HCT116 (cell line): ENCODE results near the gene PRKAG1. TPM values are rescaled to one million over a fixed set of nuclear protein-coding genes. Genes with fewer than 3 reads are reported as not detected.

Experiments
- ATAC-seq: fragments of 200-7000 bp; cut with Tn5 transposase; 2 replicates; pipeline ENCODE4 v1.9.1; 2020; ENCODE audit warnings: mild to moderate bottlenecking, moderate library complexity
- BruUV-seq: library from RNA; stranded (reverse); fragments of 400-500 nt; replicated peaks from 2 replicates; lab custom pipeline; 2021; lab: Mats Ljungman, UMichigan
- CTCF ChIA-PET: fragments of 300-600 bp; sonication (Branson Sonifier 250); formaldehyde crosslinking; loops from one replicate; lab custom pipeline; 2021; ENCODE audit warnings: antibody characterized with exemption; lab: Charles Lee
- POLR2A ChIA-PET: fragments of 300-600, 350-600 bp; sonication (Branson Sonifier 250); formaldehyde crosslinking; loops from one replicate; lab custom pipeline; 2021; ENCODE audit warnings: antibody characterized with exemption; lab: Charles Lee
- RAD21 ChIA-PET, 2 experiments: fragments of 300-600 bp; sonication (Branson Sonifier 250); formaldehyde crosslinking; loops; one replicate each; lab custom pipeline; 2023; ENCODE audit warnings: low total read pairs in 2 of 2; ENCODE audit not compliant: uncharacterized antibody in 2 of 2, unreplicated experiment in 2 of 2, low non-redundant PET in 1 of 2; lab: Charles Lee
- DNase-seq: peaks from one replicate; pipeline ENCODE4 v3.0.0-alpha.2; 2010; ENCODE audit warnings: low read depth, low spot score
- H2AFZ ChIP-seq: fragments of 200-600 bp; shearing (Covaris generic), sonication (generic); 2 replicates; pipeline ENCODE4 v1.6.1; 2017; ENCODE audit warnings: low read depth, mixed run types, mixed read lengths, antibody characterized with exemption, low read length; ENCODE audit not compliant: poor library complexity, severe bottlenecking
- H3K27ac ChIP-seq: 2 replicates; pipeline ENCODE4 v1.5.1; 2012; ENCODE audit warnings: low read depth, low read length
- H3K27me3 ChIP-seq: fragments of 200-600 bp; sonication (generic); 2 replicates; pipeline ENCODE4 v1.6.1; 2016; ENCODE audit warnings: mixed run types, low read length, mixed read lengths; ENCODE audit not compliant: insufficient read depth
- H3K36me3 ChIP-seq, 2 experiments: fragments of 200-500 bp in 1 of 2; fragments of 200-600 bp in 1 of 2; sonication (Bioruptor generic) in 1 of 2; sonication (generic) in 1 of 2; 2 replicates each; pipeline versions ENCODE4 v1.5.1 to v1.6.1; 2014 to 2016; ENCODE audit warnings: low read length in 2 of 2, inconsistent platforms in 1 of 2, mixed read lengths in 1 of 2, mixed run types in 1 of 2; ENCODE audit not compliant: insufficient read depth in 2 of 2, control insufficient read depth in 1 of 2
- H3K4me1 ChIP-seq, 2 experiments: fragments of 200-600 bp in 1 of 2; sonication (generic) in 1 of 2; 2 replicates each; pipeline versions ENCODE4 v1.5.1 to v1.6.1; 2012 to 2017; ENCODE audit warnings: low read length in 2 of 2, inconsistent platforms in 1 of 2, mild to moderate bottlenecking in 1 of 2, mixed read lengths in 1 of 2, mixed run types in 1 of 2, moderate library complexity in 1 of 2; ENCODE audit not compliant: insufficient read depth in 2 of 2, control insufficient read depth in 1 of 2
- H3K4me2 ChIP-seq: fragments of 200-600 bp; sonication (generic); 2 replicates; pipeline ENCODE4 v1.6.1; 2017; ENCODE audit warnings: mixed run types, low read length, mixed read lengths
- H3K4me3 ChIP-seq, 2 experiments: fragments of 200-600 bp in 1 of 2; sonication (generic) in 1 of 2; replicated peaks in 1 of 2; 2 replicates each; pipeline ENCODE4 v1.5.1; 2011 to 2016; ENCODE audit warnings: low read length in 2 of 2, control low read depth in 1 of 2, low read depth in 1 of 2, mild to moderate bottlenecking in 1 of 2, mixed read lengths in 1 of 2, mixed run types in 1 of 2
- H3K79me2 ChIP-seq: fragments of 200-600 bp; sonication (generic); 2 replicates; pipeline ENCODE4 v1.6.1; 2017; ENCODE audit warnings: mild to moderate bottlenecking, mixed run types, low read length, moderate library complexity, mixed read lengths; ENCODE audit not compliant: insufficient read depth
- H3K9ac ChIP-seq: fragments of 200-600 bp; sonication (generic); 2 replicates; pipeline ENCODE4 v1.6.1; 2016; ENCODE audit warnings: low read length, mixed read lengths
- H3K9me2 ChIP-seq: fragments of 200-600 bp; sonication (generic), shearing (Covaris generic); 2 replicates; pipeline ENCODE4 v1.6.1; 2017; ENCODE audit warnings: mixed run types, mild to moderate bottlenecking, moderate library complexity; ENCODE audit not compliant: insufficient read depth
- H3K9me3 ChIP-seq, 2 experiments: fragments of 200-500 bp in 1 of 2; fragments of 200-600 bp in 1 of 2; sonication (Bioruptor generic) in 1 of 2; sonication (generic) in 1 of 2; 2 replicates each; pipeline ENCODE4 v1.6.1; 2014 to 2017; ENCODE audit warnings: low read length in 2 of 2, mixed read lengths in 2 of 2, inconsistent platforms in 1 of 2, low read depth in 1 of 2, mild to moderate bottlenecking in 1 of 2, mixed run types in 1 of 2, moderate library complexity in 1 of 2; ENCODE audit not compliant: control insufficient read depth in 1 of 2, insufficient read depth in 1 of 2
- H4K20me1 ChIP-seq: fragments of 200-600 bp; sonication (generic), shearing (Covaris generic); 2 replicates; pipeline ENCODE4 v1.6.1; 2017; ENCODE audit warnings: mixed run types, mild to moderate bottlenecking, moderate library complexity; ENCODE audit not compliant: insufficient read depth
- CBX3 ChIP-seq: IDR thresholded peaks from 2 replicates; pipeline ENCODE4 v1.6.1; 2012; ENCODE audit warnings: low read depth
- CEBPB ChIP-seq: IDR thresholded peaks from 2 replicates; pipeline ENCODE4 v1.6.1; 2012; ENCODE audit warnings: low read depth
- EGR1 ChIP-seq: IDR thresholded peaks from 2 replicates; pipeline ENCODE4 v1.6.1; 2012; ENCODE audit warnings: low read depth
- JUND ChIP-seq: IDR thresholded peaks from 2 replicates; pipeline ENCODE4 v1.6.1; 2012
- MAX ChIP-seq: IDR thresholded peaks from 2 replicates; pipeline ENCODE4 v1.6.1; 2012
- POLR2A ChIP-seq: IDR thresholded peaks from 2 replicates; pipeline ENCODE4 v1.7.0; 2011; ENCODE audit warnings: borderline replicate concordance; ENCODE audit not compliant: insufficient read depth, insufficient read length; ENCODE audit errors: extremely low read depth
- POLR2AphosphoS5 ChIP-seq: IDR thresholded peaks from 2 replicates; pipeline ENCODE4 v1.6.1; 2011; ENCODE audit warnings: mild to moderate bottlenecking, low read depth, low read length, moderate library complexity
- SRF ChIP-seq: IDR thresholded peaks from 2 replicates; pipeline ENCODE4 v1.6.1; 2012; ENCODE audit warnings: low read depth
- intact Hi-C: fragments of 100-400 bp; cut with micrococcal nuclease; formaldehyde crosslinking; loops from 2 replicates; pipeline ENCODE4 v1.10.0; 2022
- total RNA-seq: library from RNA; stranded (reverse); gene quantifications from one replicate; pipeline ENCODE4 v1.2.1, GENCODE V29; 2021; ENCODE audit not compliant: unreplicated experiment

Gene PRKAG1
- total RNA-seq, 1 experiment from 2014 or later, result 64.6 TPM

GRCh38 chr12:49000346-49000745 lies 18.2 kb downstream of the PRKAG1 start (continued):
- TF ChIP-seq JUND (no peak), CBX3 (no peak), SRF (no peak)

GRCh38 chr12:48999371-49000131 lies 19.0 kb downstream of the PRKAG1 start, which contains the start of gene DDN:
DDN (minus strand) TSS chr12:48999375; CDS start chr12:48999287, 88 bp downstream.
- TF ChIP-seq EGR1 (0 out of 2 replicates have a peak, but pooled peaks have one; percentile 36), POLR2A (peak; percentile 42), CEBPB (no peak), POLR2AphosphoS5 (peak; percentile 48), MAX (peak; percentile 78)
- ChIA-PET RAD21 (no interaction called here), CTCF (interaction anchor here (0.7 to 3.0 kb wide), 5 partner anchors 11 to 146 kb away, joined by 3 to 35 read pairs (median 5); partner anchors contain the start of gene PRKAG1), POLR2A (interaction anchor here (2.0 kb wide), 1 partner anchor 18 kb away, joined by 7 read pairs; no protein-coding TSS in a partner anchor)
- Histone ChIP-seq H3K79me2 (peaks cover 21% of the 10 kb centered on the region; the same call in 1 of the 2 replicates), H3K4me2 (peak within 1 kb of the TSS; percentile 98), H3K9me2 (no peaks in the 10 kb centered on the region), H3K9me3 (no peaks in the 10 kb centered on the region), H4K20me1 (no peaks in the 10 kb centered on the region), H3K4me1 (peaks cover 14 to 48% of the 10 kb centered on the region in 2 experiments), H3K27ac (peak within 1 kb of the TSS; percentile 84), H3K4me3 (peak within 1 kb of the TSS; percentile 71 to 79), H3K9ac (peak within 1 kb of the TSS; percentile 80), H2AFZ (no peak within 1 kb of the TSS), H3K27me3 (no peaks in the 10 kb centered on the region), H3K36me3 (peaks cover 5 to 16% of the 10 kb centered on the region in 2 experiments; a peak in 2 of 4 replicates)
- peak; percentile 65 for ATAC-seq
- TSS peak; percentile 37 for BruUV-seq
- DNase-seq, result peak; percentile 45
- intact Hi-C loops, result no loop called here
